ENCODE results near the gene TRAPPC1. TPM values are rescaled to one million over a fixed set of nuclear protein-coding genes. Genes with fewer than 3 reads are reported as not detected.

The TRAPPC1 gene
- total and polyA plus RNA-seq, 7 donors = 33.5 to 170 (median 66.5) TPM

DNA sequence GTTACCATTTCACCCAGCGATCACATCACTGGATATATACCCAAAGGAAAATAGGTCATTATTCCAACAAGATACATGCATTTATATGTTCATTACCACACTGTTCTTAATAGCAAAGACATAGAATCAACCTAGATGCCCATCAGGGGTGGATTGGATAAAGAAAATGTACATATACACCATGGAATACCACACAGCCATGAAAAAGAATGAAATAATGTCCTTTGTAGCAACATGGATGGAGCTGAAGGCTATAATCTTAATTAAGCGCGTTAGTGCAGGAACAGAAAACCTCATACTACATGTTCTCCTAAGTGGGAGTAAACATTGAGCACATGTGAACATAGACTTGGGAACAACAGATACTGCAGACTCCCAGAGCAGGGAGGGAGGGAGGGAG, 18.8 kb upstream of the TRAPPC1 start:
- H3K27ac ChIP-seq = peak overlapping the region in 2 of 4 donors; percentile 72 to 73
- no peaks in the 10 kb centered on the region for H3K9me3 ChIP-seq
- intact Hi-C loops (cut with DNase I) = no loop called here
- WGBS, 2 donors = 77 to 82% methylated on average over 3 of the region's 3 CpGs
- H3K4me3 ChIP-seq = no peak overlapping the region
- peaks cover 0 to 24% (median 10%) of the 10 kb centered on the region in 4 donors for H3K4me1 ChIP-seq
- peaks cover 7 to 44% (median 32%) of the 10 kb centered on the region in 4 donors for H3K36me3 ChIP-seq
- H3K27me3 ChIP-seq = no peaks in the 10 kb centered on the region
- no peak for DNase-seq
- no peak for TF ChIP-seq POLR2A (IDR thresholded peaks at IDR 0.05)
- no peak for TF ChIP-seq EP300 (IDR thresholded peaks at IDR 0.05)
- no peak for TF ChIP-seq CTCF (IDR thresholded peaks at IDR 0.05)
- no peak for TF ChIP-seq POLR2AphosphoS5 (IDR thresholded peaks at IDR 0.05)

- Histone ChIP-seq H3K36me3 (peaks cover 23 to 70% (median 53%) of the 10 kb centered on the region in 4 donors), H3K4me3 (no peak overlapping the region), H3K27ac (no peak overlapping the region), H3K27me3 (no peaks in the 10 kb centered on the region), H3K9me3 (no peaks in the 10 kb centered on the region), H3K4me1 (peaks cover 0 to 14% (median 6%) of the 10 kb centered on the region in 4 donors)
- 87 to 91% methylated on average over 5 of the region's 5 CpGs for whole genome bisulfite sequencing, 2 donors
- no peak for DNase-seq
- TF ChIP-seq CTCF (IDR thresholded peaks at IDR 0.05) (no peak), POLR2AphosphoS5 (IDR thresholded peaks at IDR 0.05) (no peak), POLR2A (IDR thresholded peaks at IDR 0.05) (no peak), EP300 (IDR thresholded peaks at IDR 0.05) (no peak)
- intact Hi-C loops (cut with DNase I) = no loop called here
Observed at GRCh38 chr17:7947651-7948050, 15.9 kb upstream of the TRAPPC1 start.

DNA sequence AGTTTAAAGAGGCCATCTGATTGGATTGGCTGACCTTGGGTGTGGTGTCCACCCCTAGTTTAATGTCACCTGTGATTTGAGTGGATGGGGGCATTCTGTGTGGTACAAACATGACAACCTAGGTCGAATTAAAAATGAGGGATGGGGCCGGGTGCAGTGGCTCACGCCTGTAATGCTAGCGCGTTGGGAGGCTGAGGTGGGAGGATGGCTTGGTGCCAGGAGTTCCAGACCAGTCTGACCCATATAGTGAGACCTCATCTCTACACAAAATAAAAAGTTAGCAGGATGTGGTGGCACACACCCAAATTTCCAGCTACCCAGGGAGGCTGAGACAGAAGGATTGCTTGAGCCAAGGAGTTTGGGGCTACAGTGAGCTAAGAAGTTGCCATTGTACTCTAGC, 14.7 kb upstream of the TRAPPC1 start:
- H3K36me3 ChIP-seq = peaks cover 23 to 80% (median 54%) of the 10 kb centered on the region in 4 donors
- TF ChIP-seq POLR2A (IDR thresholded peaks at IDR 0.05) (no peak), EP300 (IDR thresholded peaks at IDR 0.05) (no peak), CTCF (IDR thresholded peaks at IDR 0.05) (no peak), POLR2AphosphoS5 (IDR thresholded peaks at IDR 0.05) (no peak)
- no peak for DNase-seq

GRCh38 chr17:7945651-7946050, 13.9 kb upstream of the TRAPPC1 start:
- WGBS, 2 donors = 90 to 94% methylated on average over 7 of the region's 7 CpGs
- H3K4me3 ChIP-seq = no peak overlapping the region
- DNase-seq = no peak
- H3K9me3 ChIP-seq = no peaks in the 10 kb centered on the region
- H3K27me3 ChIP-seq = no peaks in the 10 kb centered on the region
- intact Hi-C loops (cut with DNase I) = no loop called here
- H3K27ac ChIP-seq = no peak overlapping the region
- peaks cover 23 to 88% (median 57%) of the 10 kb centered on the region in 4 donors for H3K36me3 ChIP-seq
- no peaks in the 10 kb centered on the region for H3K4me1 ChIP-seq
- TF ChIP-seq POLR2AphosphoS5 (IDR thresholded peaks at IDR 0.05) (no peak), EP300 (IDR thresholded peaks at IDR 0.05) (no peak), POLR2A (IDR thresholded peaks at IDR 0.05) (no peak), CTCF (IDR thresholded peaks at IDR 0.05) (no peak)

More for the DNA sequence above, 14.7 kb upstream of the TRAPPC1 start:
- H3K4me1 ChIP-seq = peaks cover 0 to 2% (median 0%) of the 10 kb centered on the region in 4 donors
- H3K9me3 ChIP-seq = no peaks in the 10 kb centered on the region
- no peak overlapping the region for H3K4me3 ChIP-seq
- WGBS, 2 donors = 82 to 85% methylated on average over 5 of the region's 5 CpGs
- no peaks in the 10 kb centered on the region for H3K27me3 ChIP-seq
- intact Hi-C loops (cut with DNase I) = no loop called here
- no peak overlapping the region for H3K27ac ChIP-seq

DNA sequence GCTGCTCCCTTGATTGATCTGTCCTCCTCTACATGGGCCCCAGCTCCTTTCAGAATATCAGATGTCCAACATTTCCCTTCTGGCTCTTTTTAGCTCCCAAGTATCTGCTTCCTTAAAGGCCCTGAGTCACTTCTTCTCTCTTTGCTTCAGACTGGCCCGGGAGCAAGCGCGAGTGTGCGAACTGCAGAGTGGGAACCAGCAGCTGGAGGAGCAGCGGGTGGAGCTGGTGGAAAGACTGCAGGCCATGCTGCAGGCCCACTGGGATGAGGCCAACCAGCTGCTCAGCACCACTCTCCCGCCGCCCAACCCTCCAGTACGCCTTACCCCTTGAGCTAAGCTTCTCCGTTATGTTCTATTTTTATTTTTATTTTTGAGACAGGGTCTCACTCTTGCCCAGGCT, 12.6 kb upstream of the TRAPPC1 start:
- Histone ChIP-seq H3K4me3 (no peak overlapping the region), H3K36me3 (peaks cover 29 to 95% (median 62%) of the 10 kb centered on the region in 4 donors), H3K27ac (no peak overlapping the region), H3K4me1 (no peaks in the 10 kb centered on the region), H3K27me3 (no peaks in the 10 kb centered on the region), H3K9me3 (no peaks in the 10 kb centered on the region)
- intact Hi-C loops (cut with DNase I) = loop anchor here (5.0 kb wide), 1 partner anchor 38 kb away; no protein-coding TSS in a partner anchor
- WGBS, 2 donors = 93 to 97% methylated on average over 9 of the region's 9 CpGs
- DNase-seq = no peak
- TF ChIP-seq POLR2AphosphoS5 (IDR thresholded peaks at IDR 0.05) (no peak), CTCF (IDR thresholded peaks at IDR 0.05) (no peak), EP300 (IDR thresholded peaks at IDR 0.05) (no peak), POLR2A (IDR thresholded peaks at IDR 0.05) (no peak)

Measured in sigmoid colon (tissue), 7 donors.